MM.1S (cell line): ENCODE data around the gene RDH13.

ENCODE experiments used
- DNase-seq: peaks from one replicate; pipeline ENCODE4 v3.0.0-alpha.2; 2015
- H2AFZ ChIP-seq: fragments of 300-600 bp; sonication (generic); 2 replicates; pipeline ENCODE4 v1.6.0; 2016; ENCODE audit warnings: antibody characterized with exemption, low read length
- H3F3A ChIP-seq: fragments of 300-600 bp; sonication (generic); 2 replicates; pipeline ENCODE4 v1.6.1; 2016; ENCODE audit warnings: mild to moderate bottlenecking, antibody characterized with exemption, low read length, moderate library complexity, mixed read lengths; ENCODE audit not compliant: insufficient read depth
- H3K27ac ChIP-seq: fragments of 300-600 bp; sonication (generic); 2 replicates; pipeline ENCODE4 v1.5.1; 2016; ENCODE audit warnings: mild to moderate bottlenecking, low read length
- H3K27me3 ChIP-seq: fragments of 300-600 bp; sonication (generic); replicated peaks from 2 replicates; pipeline ENCODE4 v1.6.0; 2016; ENCODE audit warnings: low read length; ENCODE audit not compliant: insufficient read depth
- H3K36me3 ChIP-seq: fragments of 300-600 bp; sonication (generic); replicated peaks from 2 replicates; pipeline ENCODE4 v1.6.1; 2016; ENCODE audit warnings: mild to moderate bottlenecking, low read length, mixed read lengths; ENCODE audit not compliant: insufficient read depth
- H3K4me1 ChIP-seq: fragments of 300-600 bp; sonication (generic); 2 replicates; pipeline ENCODE4 v1.6.1; 2016; ENCODE audit warnings: low read length, mixed read lengths
- H3K4me2 ChIP-seq: fragments of 300-600 bp; sonication (generic); 2 replicates; pipeline ENCODE4 v1.6.0; 2016; ENCODE audit warnings: low read depth, low read length
- H3K4me3 ChIP-seq: fragments of 300-600 bp; sonication (generic); 2 replicates; pipeline ENCODE4 v1.5.1; 2016; ENCODE audit warnings: low read length, mixed read lengths
- H3K79me2 ChIP-seq: fragments of 300-600 bp; sonication (generic); 2 replicates; pipeline ENCODE4 v1.6.1; 2016; ENCODE audit warnings: mixed run types, low read length, mixed read lengths
- H3K9ac ChIP-seq: fragments of 300-600 bp; sonication (generic); 2 replicates; pipeline ENCODE4 v1.6.1; 2016; ENCODE audit warnings: low read length, mixed read lengths
- H3K9me2 ChIP-seq: fragments of 300-600 bp; sonication (generic); replicated peaks from 2 replicates; pipeline ENCODE4 v1.6.1; 2016; ENCODE audit warnings: mild to moderate bottlenecking, low read length, mixed read lengths; ENCODE audit not compliant: insufficient read depth
- H3K9me3 ChIP-seq: fragments of 300-600 bp; sonication (generic); replicated peaks from 2 replicates; pipeline ENCODE4 v1.6.1; 2016; ENCODE audit warnings: mild to moderate bottlenecking, low read length, mixed read lengths; ENCODE audit not compliant: insufficient read depth
- H4K20me1 ChIP-seq: fragments of 300-600 bp; sonication (generic); 2 replicates; pipeline ENCODE4 v1.6.1; 2016; ENCODE audit warnings: mild to moderate bottlenecking, low read length, moderate library complexity, mixed read lengths; ENCODE audit not compliant: insufficient read depth
- EZH2 ChIP-seq: fragments of 300-600 bp; sonication (generic); optimal IDR thresholded peaks from 2 replicates; pipeline ENCODE3; 2017; ENCODE audit warnings: low read depth, mild to moderate bottlenecking, antibody characterized with exemption, low read length, mixed read lengths
- EZH2phosphoT487 ChIP-seq: fragments of 300-600 bp; sonication (generic); IDR thresholded peaks from 2 replicates; pipeline ENCODE4 v1.6.1; 2018; ENCODE audit warnings: antibody characterized with exemption, low read length
- TF ChIP-seq, protein P1 (sequence below): fragments of 300-600 bp; sonication (generic); IDR thresholded peaks from 2 replicates; pipeline ENCODE4 v1.5.1; 2016; ENCODE audit warnings: antibody characterized with exemption, low read length, mixed read lengths

Gene RDH13

DNA sequence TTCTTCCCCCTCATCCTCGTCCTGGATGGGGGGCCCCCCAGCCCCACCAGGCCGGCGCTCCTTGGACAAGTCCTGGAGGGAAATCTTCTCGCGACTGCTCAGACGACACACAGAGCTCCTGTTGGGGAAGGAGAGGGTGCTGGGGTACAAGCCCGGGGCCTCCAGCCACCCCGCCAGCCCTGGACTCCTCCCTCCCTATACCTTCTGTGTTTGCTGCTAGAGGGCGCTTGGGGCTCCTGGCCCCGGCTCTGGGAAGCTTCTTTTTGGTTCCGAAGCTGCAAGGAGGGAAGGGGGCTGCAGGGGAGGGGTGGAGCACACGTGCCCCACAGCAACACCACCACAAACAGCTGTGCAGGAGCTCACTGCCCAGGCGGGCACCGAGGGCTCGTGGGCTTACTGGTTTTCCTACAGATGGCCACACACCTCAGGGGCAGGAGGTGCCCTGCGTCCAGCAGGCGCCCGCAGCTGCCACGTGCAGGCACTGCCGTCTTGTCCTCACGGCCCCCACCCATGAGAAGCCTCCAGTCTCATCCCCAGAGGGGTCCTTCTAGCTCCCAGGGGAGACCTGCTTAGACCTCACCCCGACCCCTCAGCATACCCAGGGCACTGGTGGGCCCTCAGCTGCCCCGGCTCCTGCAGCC, 33.2 kb upstream of the RDH13 start:
- Histone ChIP-seq H4K20me1 (no peaks in the 10 kb centered on the region), H3K36me3 (no peaks in the 10 kb centered on the region), H3K9ac (no peak overlapping the region), H3K79me2 (no peaks in the 10 kb centered on the region), H3K4me1 (no peaks in the 10 kb centered on the region), H3K4me3 (no peak overlapping the region), H3K9me2 (no peaks in the 10 kb centered on the region), H3F3A (no peaks in the 10 kb centered on the region), H3K27ac (no peak overlapping the region), H2AFZ (no peak overlapping the region), H3K4me2 (no peak overlapping the region), H3K27me3 (no peaks in the 10 kb centered on the region), H3K9me3 (no peaks in the 10 kb centered on the region)
- TF ChIP-seq EZH2phosphoT487 (no peak), EZH2 (no peak)
- TF ChIP-seq, protein P1, sequence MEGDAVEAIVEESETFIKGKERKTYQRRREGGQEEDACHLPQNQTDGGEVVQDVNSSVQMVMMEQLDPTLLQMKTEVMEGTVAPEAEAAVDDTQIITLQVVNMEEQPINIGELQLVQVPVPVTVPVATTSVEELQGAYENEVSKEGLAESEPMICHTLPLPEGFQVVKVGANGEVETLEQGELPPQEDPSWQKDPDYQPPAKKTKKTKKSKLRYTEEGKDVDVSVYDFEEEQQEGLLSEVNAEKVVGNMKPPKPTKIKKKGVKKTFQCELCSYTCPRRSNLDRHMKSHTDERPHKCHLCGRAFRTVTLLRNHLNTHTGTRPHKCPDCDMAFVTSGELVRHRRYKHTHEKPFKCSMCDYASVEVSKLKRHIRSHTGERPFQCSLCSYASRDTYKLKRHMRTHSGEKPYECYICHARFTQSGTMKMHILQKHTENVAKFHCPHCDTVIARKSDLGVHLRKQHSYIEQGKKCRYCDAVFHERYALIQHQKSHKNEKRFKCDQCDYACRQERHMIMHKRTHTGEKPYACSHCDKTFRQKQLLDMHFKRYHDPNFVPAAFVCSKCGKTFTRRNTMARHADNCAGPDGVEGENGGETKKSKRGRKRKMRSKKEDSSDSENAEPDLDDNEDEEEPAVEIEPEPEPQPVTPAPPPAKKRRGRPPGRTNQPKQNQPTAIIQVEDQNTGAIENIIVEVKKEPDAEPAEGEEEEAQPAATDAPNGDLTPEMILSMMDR = no peak
- DNase-seq = no peak

DNA sequence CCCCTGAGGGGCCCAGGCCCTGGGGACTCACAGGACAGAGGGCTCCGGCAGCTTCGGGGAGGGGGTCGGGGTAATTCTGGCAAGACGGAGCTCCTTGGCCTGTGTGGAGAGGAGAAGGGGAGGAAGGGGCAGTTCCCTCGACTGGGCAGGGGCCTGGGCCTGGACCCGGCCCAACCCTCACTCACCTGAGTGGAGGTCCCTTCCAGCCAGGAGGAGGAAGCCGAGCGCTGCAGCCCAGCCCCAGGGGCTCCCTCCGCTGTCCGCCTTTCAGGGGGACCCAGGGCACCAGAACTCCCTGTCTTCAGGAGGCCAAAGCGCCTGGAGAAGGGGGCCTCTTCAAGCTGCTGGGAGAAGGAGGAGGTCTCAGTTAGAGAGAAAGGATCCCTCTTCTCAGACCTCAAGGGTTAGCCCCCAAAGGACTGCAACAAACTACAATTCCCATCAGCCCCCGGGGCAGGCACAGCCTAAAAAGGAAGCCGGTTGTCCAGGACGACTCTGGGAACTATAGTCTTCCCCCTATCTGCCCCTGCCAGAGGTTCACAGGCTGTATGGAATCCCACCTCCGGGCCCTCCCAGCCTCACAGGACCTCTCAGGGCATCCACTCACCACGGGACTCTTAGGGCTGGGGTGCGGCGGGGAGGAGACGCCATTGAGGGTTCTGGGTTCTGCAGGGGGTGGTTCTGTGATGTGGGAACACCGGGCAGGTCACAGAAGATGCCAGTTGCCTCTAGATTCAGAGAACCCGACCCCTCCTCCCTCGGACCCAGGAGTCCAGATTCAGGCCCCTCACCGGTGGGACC, 32.5 kb upstream of the RDH13 start:
- no peak overlapping the region for H3K27ac ChIP-seq
- H3K4me1 ChIP-seq = no peaks in the 10 kb centered on the region
- no peak overlapping the region for H3K9ac ChIP-seq
- H4K20me1 ChIP-seq = no peaks in the 10 kb centered on the region
- H3K4me2 ChIP-seq = no peak overlapping the region
- H2AFZ ChIP-seq = no peak overlapping the region
- H3K27me3 ChIP-seq = no peaks in the 10 kb centered on the region
- TF ChIP-seq, protein P1 = no peak
- TF ChIP-seq EZH2 (no peak), EZH2phosphoT487 (no peak)
- H3K79me2 ChIP-seq = no peaks in the 10 kb centered on the region
- DNase-seq = no peak
- no peaks in the 10 kb centered on the region for H3K36me3 ChIP-seq
- H3F3A ChIP-seq = no peaks in the 10 kb centered on the region
- H3K9me3 ChIP-seq = no peaks in the 10 kb centered on the region
- H3K9me2 ChIP-seq = no peaks in the 10 kb centered on the region
- no peak overlapping the region for H3K4me3 ChIP-seq

DNA sequence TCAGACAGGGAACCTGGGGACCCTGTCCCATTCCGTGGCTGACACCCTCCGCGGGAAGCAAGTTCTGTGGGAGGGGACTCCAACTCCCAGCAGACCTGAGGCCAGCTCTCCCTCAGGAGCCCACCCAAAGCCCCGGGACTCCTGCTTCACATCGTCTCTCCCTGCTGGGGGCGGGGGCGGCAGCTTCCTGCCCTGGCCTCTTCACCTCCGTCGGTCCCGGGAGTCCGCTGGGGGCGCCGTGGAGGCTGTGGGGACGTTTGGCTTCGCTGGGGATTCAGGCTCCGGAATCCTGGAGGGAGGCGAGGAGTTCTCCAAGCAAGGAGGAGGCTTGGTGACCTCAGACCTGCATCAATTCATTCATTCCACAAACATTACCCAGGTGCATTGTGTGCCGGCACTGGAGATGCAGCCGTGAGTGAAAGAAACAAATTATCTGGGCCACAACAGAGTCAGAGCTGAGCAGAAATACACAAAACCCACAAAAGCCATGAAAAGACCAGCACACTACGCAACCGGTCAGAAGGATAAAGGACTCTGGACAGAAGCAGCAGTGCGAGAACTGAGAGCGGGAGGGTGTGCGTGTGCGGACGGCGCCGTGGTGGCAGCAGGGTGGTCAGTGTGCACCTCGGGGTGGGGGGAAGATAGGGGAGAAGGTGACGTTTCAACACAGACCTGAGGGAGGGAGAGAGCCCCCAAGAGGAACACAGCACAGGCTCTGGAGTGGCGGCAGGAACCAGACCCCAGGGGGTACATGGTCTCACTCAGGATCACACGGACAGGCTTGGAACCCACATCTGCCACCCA, 31.7 kb upstream of the RDH13 start:
- no peaks in the 10 kb centered on the region for H3K36me3 ChIP-seq
- H3K9me3 ChIP-seq = no peaks in the 10 kb centered on the region
- no peak overlapping the region for H3K4me2 ChIP-seq
- H4K20me1 ChIP-seq = no peaks in the 10 kb centered on the region
- no peak overlapping the region for H2AFZ ChIP-seq
- H3K4me3 ChIP-seq = no peak overlapping the region
- no peaks in the 10 kb centered on the region for H3F3A ChIP-seq
- no peak overlapping the region for H3K27ac ChIP-seq
- no peak for TF ChIP-seq EZH2
- no peak for TF ChIP-seq EZH2phosphoT487
- TF ChIP-seq, protein P1 = no peak
- no peaks in the 10 kb centered on the region for H3K79me2 ChIP-seq
- DNase-seq = no peak
- H3K9me2 ChIP-seq = no peaks in the 10 kb centered on the region
- no peak overlapping the region for H3K9ac ChIP-seq
- no peaks in the 10 kb centered on the region for H3K27me3 ChIP-seq
- H3K4me1 ChIP-seq = no peaks in the 10 kb centered on the region
